ENCODE results near the gene MAP3K15. TPM values are rescaled to one million over a fixed set of nuclear protein-coding genes. Genes with fewer than 3 reads are reported as not detected.

The MAP3K15 gene
- total RNA-seq, 1 experiment from 2014 or later: 1.3 TPM

GRCh38 chrX:19392703-19393102 lies 122.6 kb downstream of the MAP3K15 start:
- Histone ChIP-seq H2AFZ (ENCODE audit: low read depth, low read length, poor library complexity, severe bottlenecking) (no peak overlapping the region), H3K27me3 (ENCODE audit: insufficient read depth, low read length) (no peaks in the 10 kb centered on the region), H3K9ac (ENCODE audit: low read length) (no peak overlapping the region), H3K9me2 (ENCODE audit: insufficient read depth) (no peaks in the 10 kb centered on the region), H3K36me3 (ENCODE audit: control insufficient read depth in 1 of 2, insufficient read depth in 2 of 2, low read length in 2 of 2) (no peaks in the 10 kb centered on the region), H4K20me1 (ENCODE audit: insufficient read depth) (no peaks in the 10 kb centered on the region), H3K79me2 (ENCODE audit: insufficient read depth, low read length) (no peaks in the 10 kb centered on the region), H3K4me1 (ENCODE audit: control insufficient read depth in 1 of 2, insufficient read depth in 2 of 2, low read length in 2 of 2) (no peaks in the 10 kb centered on the region), H3K4me3 (replicated peaks in 1 of 2; ENCODE audit: low read depth in 1 of 2, low read length in 2 of 2) (no peak overlapping the region), H3K27ac (ENCODE audit: low read depth, low read length) (no peak overlapping the region), H3K4me2 (ENCODE audit: low read length) (no peak overlapping the region), H3K9me3 (ENCODE audit: control insufficient read depth in 1 of 2, insufficient read depth in 1 of 2, low read depth in 1 of 2, low read length in 2 of 2) (no peaks in the 10 kb centered on the region)
- ChIA-PET CTCF (no interaction called here), POLR2A (no interaction called here), RAD21 (ENCODE audit: low non-redundant PET in 1 of 2, low total read pairs in 2 of 2, uncharacterized antibody in 2 of 2, unreplicated experiment in 2 of 2) (no interaction called here)
- BruUV-seq (replicated peaks): no TSS peak
- TF ChIP-seq SRF (IDR thresholded peaks at IDR 0.05; ENCODE audit: low read depth): no peak
- ATAC-seq (no peak), DNase-seq (ENCODE audit: low read depth, low spot score) (no peak)
- intact Hi-C loops (cut with micrococcal nuclease): no loop called here

- ATAC-seq (no peak), DNase-seq (ENCODE audit: low read depth, low spot score) (no peak)
- H3K36me3 ChIP-seq (ENCODE audit: control insufficient read depth in 1 of 2, insufficient read depth in 2 of 2, low read length in 2 of 2): no peaks in the 10 kb centered on the region
- no peaks in the 10 kb centered on the region for H3K9me3 ChIP-seq (ENCODE audit: control insufficient read depth in 1 of 2, insufficient read depth in 1 of 2, low read depth in 1 of 2, low read length in 2 of 2)
- no peak overlapping the region for H3K4me3 ChIP-seq (replicated peaks in 1 of 2; ENCODE audit: low read depth in 1 of 2, low read length in 2 of 2)
- ChIA-PET CTCF (no interaction called here), RAD21 (ENCODE audit: low non-redundant PET in 1 of 2, low total read pairs in 2 of 2, uncharacterized antibody in 2 of 2, unreplicated experiment in 2 of 2) (no interaction called here), POLR2A (no interaction called here)
- H3K27ac ChIP-seq (ENCODE audit: low read depth, low read length): no peak overlapping the region
- H3K27me3 ChIP-seq (ENCODE audit: insufficient read depth, low read length): no peaks in the 10 kb centered on the region
- no TSS peak for BruUV-seq (replicated peaks)
- no peak overlapping the region for H3K9ac ChIP-seq (ENCODE audit: low read length)
- TF ChIP-seq MAX (IDR thresholded peaks at IDR 0.05) (no peak), SP1 (IDR thresholded peaks at IDR 0.05; ENCODE audit: low read depth) (no peak), TCF7L2 (IDR thresholded peaks at IDR 0.05; ENCODE audit: borderline replicate concordance, extremely low read depth, insufficient read depth, insufficient read length) (no peak), JUND (IDR thresholded peaks at IDR 0.05) (no peak), CTCF (IDR thresholded peaks at IDR 0.05 in 2 of 3, conservative IDR thresholded peaks at IDR 0.05 in 1 of 3; ENCODE audit: borderline replicate concordance in 1 of 3, insufficient read depth in 1 of 3, low read depth in 2 of 3, low read length in 2 of 3) (no peak), CBX3 (IDR thresholded peaks at IDR 0.05; ENCODE audit: low read depth) (no peak), ZBTB33 (IDR thresholded peaks at IDR 0.05; ENCODE audit: extremely low read depth, insufficient replicate concordance, low read length) (no peak), ATF3 (IDR thresholded peaks at IDR 0.05) (no peak)
- no peaks in the 10 kb centered on the region for H3K4me1 ChIP-seq (ENCODE audit: control insufficient read depth in 1 of 2, insufficient read depth in 2 of 2, low read length in 2 of 2)
- no peaks in the 10 kb centered on the region for H4K20me1 ChIP-seq (ENCODE audit: insufficient read depth)
- intact Hi-C loops (cut with micrococcal nuclease): no loop called here
- no peaks in the 10 kb centered on the region for H3K79me2 ChIP-seq (ENCODE audit: insufficient read depth, low read length)
- H2AFZ ChIP-seq (ENCODE audit: low read depth, low read length, poor library complexity, severe bottlenecking): no peak overlapping the region
- H3K9me2 ChIP-seq (ENCODE audit: insufficient read depth): no peaks in the 10 kb centered on the region
- H3K4me2 ChIP-seq (ENCODE audit: low read length): no peak overlapping the region
These were observed 123.2 kb downstream of the MAP3K15 start for GRCh38 chrX:19392078-19392477.

Data from HCT116 (cell line).